Naive B cell (primary cell): ENCODE data around the gene SPHK2. TPM values are rescaled to one million over a fixed set of nuclear protein-coding genes. Genes with fewer than 3 reads are reported as not detected.

Source experiments
- ATAC-seq, 2 donors: fragments of 150-1000 bp; cut with Tn5 transposase; 2 replicates each; pipeline ENCODE4 v1.10.0; 2021; ENCODE audit warnings: low read depth in 2 of 2, mild to moderate bottlenecking in 2 of 2, moderate library complexity in 2 of 2
- DNase-seq: peaks from one replicate; pipeline ENCODE4 v3.0.0; 2022
- H3K27ac Mint-ChIP-seq, 6 donors: one replicate each; pipeline ENCODE4 v1.8.0; 2020 to 2022; ENCODE audit warnings: mild to moderate bottlenecking in 6 of 6, mixed read lengths in 6 of 6, moderate library complexity in 5 of 6, inconsistent platforms in 2 of 6
- H3K27me3 Mint-ChIP-seq, 3 donors: one replicate each; pipeline ENCODE4 v1.8.0; 2021 to 2022; ENCODE audit warnings: mixed read lengths in 3 of 3, mild to moderate bottlenecking in 1 of 3
- H3K36me3 Mint-ChIP-seq, 2 donors: one replicate each; pipeline ENCODE4 v1.8.0; 2020 to 2022; ENCODE audit warnings: mixed read lengths in 2 of 2, inconsistent platforms in 1 of 2, mild to moderate bottlenecking in 1 of 2
- H3K4me1 Mint-ChIP-seq, 3 donors: one replicate each; pipeline ENCODE4 v1.8.0; 2020 to 2022; ENCODE audit warnings: mixed read lengths in 3 of 3, inconsistent platforms in 1 of 3, mild to moderate bottlenecking in 1 of 3, moderate library complexity in 1 of 3
- H3K4me3 Mint-ChIP-seq, 8 donors: one replicate each; pipeline ENCODE4 v1.8.0; 2020 to 2022; ENCODE audit warnings: mild to moderate bottlenecking in 8 of 8, mixed read lengths in 8 of 8, moderate library complexity in 8 of 8, inconsistent platforms in 2 of 8
- H3K9me3 Mint-ChIP-seq, 7 donors: one replicate each; pipeline ENCODE4 v1.8.0; 2020 to 2022; ENCODE audit warnings: mixed read lengths in 7 of 7, mild to moderate bottlenecking in 5 of 7, inconsistent platforms in 2 of 7, moderate library complexity in 1 of 7
- polyA plus RNA-seq, 6 donors: library from polyadenylated mRNA; unstranded; fragments of 300-500 nt; fragmentation: Illumina TruSeq; gene quantifications; one replicate each; pipeline ENCODE4 v1.2.3, GENCODE V29; 2021; ENCODE audit warnings: low read depth in 6 of 6

The SPHK2 gene
- polyA plus RNA-seq, 6 donors from 2014 or later, result 5.6 to 16.5 (median 10.8) TPM

DNA sequence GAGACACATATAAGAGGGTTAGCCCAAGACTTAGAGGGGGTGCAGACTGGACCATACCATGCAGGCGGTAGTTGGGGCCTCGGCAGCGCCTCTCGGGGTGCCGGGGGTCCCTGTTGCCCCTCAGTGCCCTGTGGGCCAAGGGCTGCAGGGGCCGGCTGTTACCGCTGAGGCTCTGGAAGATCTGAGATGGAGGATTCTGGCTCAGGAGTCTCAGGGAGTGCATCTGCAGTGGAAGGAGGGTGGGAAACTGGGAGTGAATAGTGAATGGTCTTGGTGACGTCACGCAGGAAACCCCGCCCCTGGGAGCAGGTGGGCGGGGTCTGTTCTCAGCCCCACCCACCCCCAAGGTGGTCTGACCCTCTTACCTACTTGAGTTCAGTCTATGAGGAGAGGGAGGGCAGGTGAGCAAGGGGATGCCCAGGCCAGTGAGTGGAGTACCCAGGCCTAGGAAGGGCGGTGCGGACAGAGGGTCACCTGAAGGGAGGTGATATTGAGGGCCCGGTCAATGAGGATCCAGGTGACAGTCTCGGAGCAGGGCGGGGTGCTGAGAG, 19.6 kb downstream of the SPHK2 start:
- no peaks in the 10 kb centered on the region for H3K27me3 Mint-ChIP-seq
- no peak for DNase-seq
- peaks cover 0 to 18% of the 10 kb centered on the region in 2 donors for H3K36me3 Mint-ChIP-seq
- H3K4me1 Mint-ChIP-seq, result peaks cover 46 to 63% (median 56%) of the 10 kb centered on the region in 3 donors
- ATAC-seq, result no peak
- peak overlapping the region; percentile 88 to 99 (median 98) for H3K4me3 Mint-ChIP-seq
- H3K9me3 Mint-ChIP-seq, result peaks cover 0 to 7% (median 0%) of the 10 kb centered on the region in 7 donors
- H3K27ac Mint-ChIP-seq, result peak overlapping the region in 5 of 6 donors; percentile 92 to 100 (median 99)

DNA sequence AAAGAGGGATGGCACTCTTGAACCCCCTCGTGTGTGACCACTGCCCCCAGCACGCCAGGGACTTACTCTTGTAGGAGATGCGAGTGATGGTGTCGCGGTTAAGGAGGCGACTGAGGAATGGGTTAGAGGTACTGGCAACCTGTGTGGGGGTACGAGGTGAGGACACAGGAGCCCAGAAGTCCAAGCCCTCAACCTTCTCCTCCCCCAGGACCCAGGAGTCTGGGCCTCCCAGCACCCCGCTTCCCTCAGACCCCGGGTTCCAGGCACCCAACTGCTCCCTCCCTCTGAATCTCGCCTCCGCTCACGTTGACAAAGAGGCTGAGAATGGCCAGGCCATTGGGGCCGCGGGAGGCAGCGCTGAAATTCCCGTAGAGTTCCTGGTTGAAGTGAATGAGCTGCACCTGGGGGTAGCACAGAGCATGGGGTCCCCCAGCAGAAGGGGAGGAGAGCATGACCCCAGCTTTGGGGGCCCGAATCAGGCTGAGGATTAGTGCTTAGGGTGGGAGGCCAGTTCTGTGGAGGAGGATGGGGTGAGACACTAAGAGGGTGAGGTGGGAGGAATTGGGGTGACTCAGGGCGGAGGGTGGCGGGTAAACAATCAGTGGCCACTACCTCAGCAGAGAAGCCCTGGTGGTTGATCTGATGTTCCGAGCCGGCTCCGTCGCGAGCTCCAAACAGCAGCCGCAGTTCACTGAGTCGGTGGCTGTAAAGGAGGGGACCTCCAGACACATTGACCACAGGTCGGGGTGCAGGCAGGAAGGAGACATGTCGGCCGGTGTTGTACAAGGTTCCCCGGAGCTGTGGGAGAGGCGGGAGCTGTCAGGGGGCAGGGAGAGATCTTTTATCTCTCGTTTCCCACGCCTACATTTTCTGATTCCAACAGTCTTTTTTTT, 20.4 kb downstream of the SPHK2 start:
- peaks cover 45 to 62% (median 53%) of the 10 kb centered on the region in 3 donors for H3K4me1 Mint-ChIP-seq

DNA sequence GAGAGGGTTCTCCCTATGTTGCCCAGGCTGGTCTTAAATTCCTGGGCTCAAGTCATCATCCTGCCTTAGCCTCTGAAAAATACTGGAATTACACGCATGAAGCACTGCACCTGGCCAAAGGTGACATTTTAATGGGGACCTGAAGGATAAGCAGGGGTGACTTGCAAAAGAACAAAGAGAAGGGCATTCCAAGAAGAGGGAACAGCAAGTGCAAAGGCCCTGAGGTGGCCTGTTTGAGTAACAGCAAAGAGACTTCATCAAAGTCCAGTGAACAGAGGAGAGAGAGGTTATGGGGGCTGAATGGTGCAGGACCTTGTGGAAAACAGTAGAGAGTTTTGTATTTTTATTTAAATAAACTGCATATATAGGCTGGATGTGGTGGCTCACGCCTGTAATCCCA, 22.5 kb downstream of the SPHK2 start:
- ATAC-seq (no peak), DNase-seq (no peak)
- Mint-ChIP-seq H3K4me1 (peaks cover 48 to 64% (median 60%) of the 10 kb centered on the region in 3 donors), H3K27ac (peak overlapping the region in 2 of 6 donors; percentile 26 to 68), H3K4me3 (peak overlapping the region in 2 of 8 donors; percentile 17 to 49), H3K36me3 (peaks cover 0 to 10% of the 10 kb centered on the region in 2 donors), H3K9me3 (peaks cover 0 to 7% (median 0%) of the 10 kb centered on the region in 7 donors), H3K27me3 (no peaks in the 10 kb centered on the region)

More for the DNA sequence above, 20.4 kb downstream of the SPHK2 start:
- ATAC-seq (no peak), DNase-seq (no peak)
- Mint-ChIP-seq H3K9me3 (peaks cover 0 to 7% (median 0%) of the 10 kb centered on the region in 7 donors), H3K27ac (peak overlapping the region in 5 of 6 donors; percentile 52 to 93 (median 85)), H3K27me3 (no peaks in the 10 kb centered on the region), H3K36me3 (peaks cover 0 to 18% of the 10 kb centered on the region in 2 donors), H3K4me3 (peak overlapping the region; percentile 60 to 99 (median 93))

DNA sequence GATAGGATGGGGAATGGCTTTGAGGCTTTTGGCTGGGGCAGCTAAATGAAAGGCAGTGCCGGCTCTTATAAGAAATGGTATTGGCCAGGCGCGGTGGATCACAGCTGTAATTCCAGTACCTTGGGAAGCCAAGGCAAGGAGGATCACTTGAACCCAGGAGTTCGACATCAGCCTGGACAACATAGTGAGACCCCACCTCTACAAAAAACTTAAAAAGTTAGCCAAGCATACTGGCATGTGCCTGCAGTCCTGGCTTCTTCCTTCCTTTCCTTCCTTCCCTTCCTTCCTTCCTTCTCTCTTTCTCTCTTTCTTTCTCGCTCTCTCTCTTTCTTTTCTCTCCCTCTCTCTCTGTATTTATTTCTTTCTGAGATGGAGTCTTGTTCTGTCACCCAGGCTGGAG, 23.6 kb downstream of the SPHK2 start:
- DNase-seq, result no peak
- Mint-ChIP-seq H3K36me3 (peaks cover 0 to 10% of the 10 kb centered on the region in 2 donors), H3K27ac (peak overlapping the region in 1 of 6 donors; percentile 24), H3K4me3 (peak overlapping the region in 3 of 8 donors; percentile 31 to 60 (median 57)), H3K27me3 (no peaks in the 10 kb centered on the region), H3K9me3 (peaks cover 0 to 7% (median 0%) of the 10 kb centered on the region in 7 donors), H3K4me1 (peaks cover 58 to 74% (median 67%) of the 10 kb centered on the region in 3 donors)
- no peak for ATAC-seq

- no peak for ATAC-seq
- H3K4me1 Mint-ChIP-seq, result peaks cover 59 to 71% (median 61%) of the 10 kb centered on the region in 3 donors
- H3K9me3 Mint-ChIP-seq, result no peaks in the 10 kb centered on the region
- no peak for DNase-seq
- no peaks in the 10 kb centered on the region for H3K36me3 Mint-ChIP-seq
- peak overlapping the region in 6 of 8 donors; percentile 91 to 97 (median 96) for H3K4me3 Mint-ChIP-seq
- H3K27ac Mint-ChIP-seq, result peak overlapping the region in 2 of 6 donors; percentile 70 to 89
- H3K27me3 Mint-ChIP-seq, result no peaks in the 10 kb centered on the region
These were observed 25.0 kb downstream of the SPHK2 start for GRCh38 chr19:48644355-48644754.

- Mint-ChIP-seq H3K27me3 (no peaks in the 10 kb centered on the region), H3K9me3 (no peaks in the 10 kb centered on the region), H3K4me1 (peaks cover 57 to 69% (median 63%) of the 10 kb centered on the region in 3 donors), H3K27ac (peak overlapping the region; percentile 10 to 97 (median 90)), H3K36me3 (no peaks in the 10 kb centered on the region), H3K4me3 (peak overlapping the region; percentile 91 to 98 (median 96))
- DNase-seq (peak; percentile 74), ATAC-seq (peak; percentile 48 to 57)
These were observed 25.7 kb downstream of the SPHK2 start for GRCh38 chr19:48644839-48645619.

GRCh38 chr19:48645620-48646000, 26.3 kb downstream of the SPHK2 start:
- DNase-seq, result no peak
- Mint-ChIP-seq H3K4me1 (peaks cover 56 to 67% (median 65%) of the 10 kb centered on the region in 3 donors), H3K4me3 (peak overlapping the region; percentile 91 to 98 (median 96)), H3K9me3 (no peaks in the 10 kb centered on the region), H3K36me3 (no peaks in the 10 kb centered on the region), H3K27ac (peak overlapping the region; percentile 81 to 98 (median 94)), H3K27me3 (no peaks in the 10 kb centered on the region)
- ATAC-seq, result no peak

DNA sequence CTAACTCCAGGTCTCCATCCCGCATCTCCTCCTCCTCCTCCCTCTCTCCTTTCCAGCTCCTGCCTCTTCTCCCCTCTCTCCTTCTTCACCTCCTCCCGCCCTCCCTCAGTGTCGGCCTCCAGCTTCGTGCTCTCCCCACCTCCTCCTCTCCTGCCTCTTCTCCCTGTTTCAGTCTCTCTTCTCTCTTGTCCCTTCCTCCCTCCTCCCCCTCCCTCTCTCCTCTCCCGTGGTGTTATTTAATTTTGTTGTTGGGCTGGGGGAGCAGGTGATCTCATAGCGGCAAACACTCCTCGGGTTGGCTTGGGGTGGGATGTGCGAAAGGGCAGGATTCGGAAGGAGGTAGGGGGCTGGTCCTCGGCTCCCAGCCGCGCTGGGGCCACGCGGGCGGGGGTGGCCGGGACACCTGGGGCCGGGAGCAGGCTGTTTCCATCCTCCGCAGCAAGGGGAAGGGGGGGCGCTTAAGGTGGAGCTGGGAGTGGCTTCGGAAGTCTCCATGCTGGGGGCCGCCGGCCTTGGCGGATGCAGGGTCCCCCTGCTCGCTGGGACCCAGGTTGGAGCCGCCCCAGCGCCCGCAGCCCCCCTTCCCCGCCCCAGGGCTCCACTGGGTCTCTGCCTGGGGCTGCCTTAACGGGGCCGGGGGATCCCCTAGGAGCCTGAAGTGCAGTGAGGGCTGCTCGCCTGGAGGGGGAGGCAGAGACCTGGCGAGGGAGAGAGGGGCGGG, 26.9 kb downstream of the SPHK2 start, which contains the start of gene CA11:
CA11 (minus strand) TSS at position 187 of the 721 bp plus-strand sequence. CDS start 555 bp downstream, outside the sequence.
- Mint-ChIP-seq H3K4me3 (peak within 1 kb of the TSS; percentile 91 to 98 (median 96)), H3K4me1 (peaks cover 56 to 64% (median 64%) of the 10 kb centered on the region in 3 donors), H3K36me3 (no peaks in the 10 kb centered on the region), H3K27me3 (no peaks in the 10 kb centered on the region), H3K27ac (peak within 1 kb of the TSS; percentile 83 to 98 (median 94)), H3K9me3 (no peaks in the 10 kb centered on the region)
- DNase-seq, result peak; percentile 91
- peak; percentile 71 to 79 for ATAC-seq

DNA sequence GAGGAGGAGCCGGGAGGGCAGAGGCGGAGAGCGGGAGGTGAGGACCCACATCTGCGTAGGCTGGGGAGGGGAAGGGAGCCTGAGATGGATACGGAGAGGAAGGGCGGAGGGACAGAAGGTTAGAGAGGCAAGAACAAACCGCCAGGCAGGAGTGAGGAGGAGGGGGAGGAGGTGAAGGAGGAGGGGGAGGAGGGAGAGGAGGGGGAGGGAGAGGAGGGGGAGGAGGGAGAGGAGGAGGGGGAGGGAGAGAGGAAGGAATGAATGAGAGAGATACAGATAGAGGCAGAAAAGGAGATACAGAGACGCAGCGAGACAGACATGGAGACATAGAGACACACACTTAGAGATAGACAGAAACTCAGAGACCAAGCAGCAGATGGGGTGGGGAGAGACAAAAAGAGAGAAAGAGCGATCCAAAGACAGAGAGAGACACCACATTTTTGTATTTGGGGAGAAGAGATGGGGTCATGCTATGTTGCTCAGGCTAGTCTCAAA, 27.5 kb downstream of the SPHK2 start:
- H3K36me3 Mint-ChIP-seq, result no peaks in the 10 kb centered on the region
- DNase-seq (no peak), ATAC-seq (no peak)
- no peaks in the 10 kb centered on the region for H3K9me3 Mint-ChIP-seq
- peak overlapping the region; percentile 22 to 98 (median 94) for H3K4me3 Mint-ChIP-seq
- peak overlapping the region in 5 of 6 donors; percentile 40 to 89 (median 74) for H3K27ac Mint-ChIP-seq
- peaks cover 52 to 66% (median 58%) of the 10 kb centered on the region in 3 donors for H3K4me1 Mint-ChIP-seq
- H3K27me3 Mint-ChIP-seq, result no peaks in the 10 kb centered on the region

GRCh38 chr19:48648134-48648533, 28.8 kb downstream of the SPHK2 start:
- peak overlapping the region; percentile 64 to 90 (median 82) for H3K27ac Mint-ChIP-seq
- ATAC-seq (no peak), DNase-seq (no peak)
- H3K9me3 Mint-ChIP-seq, result no peaks in the 10 kb centered on the region
- no peaks in the 10 kb centered on the region for H3K27me3 Mint-ChIP-seq
- H3K36me3 Mint-ChIP-seq, result no peaks in the 10 kb centered on the region
- peak overlapping the region in 7 of 8 donors; percentile 35 to 90 (median 67) for H3K4me3 Mint-ChIP-seq
- H3K4me1 Mint-ChIP-seq, result peaks cover 50 to 74% (median 53%) of the 10 kb centered on the region in 3 donors

GRCh38 chr19:48650974-48651682, 31.8 kb downstream of the SPHK2 start:
- Mint-ChIP-seq H3K27ac (peak overlapping the region in 4 of 6 donors; percentile 54 to 89 (median 63)), H3K36me3 (no peaks in the 10 kb centered on the region), H3K9me3 (no peaks in the 10 kb centered on the region), H3K4me3 (peak overlapping the region in 2 of 8 donors; percentile 27 to 51), H3K4me1 (peaks cover 39 to 59% (median 44%) of the 10 kb centered on the region in 3 donors), H3K27me3 (no peaks in the 10 kb centered on the region)
- ATAC-seq (no peak), DNase-seq (no peak)

DNA sequence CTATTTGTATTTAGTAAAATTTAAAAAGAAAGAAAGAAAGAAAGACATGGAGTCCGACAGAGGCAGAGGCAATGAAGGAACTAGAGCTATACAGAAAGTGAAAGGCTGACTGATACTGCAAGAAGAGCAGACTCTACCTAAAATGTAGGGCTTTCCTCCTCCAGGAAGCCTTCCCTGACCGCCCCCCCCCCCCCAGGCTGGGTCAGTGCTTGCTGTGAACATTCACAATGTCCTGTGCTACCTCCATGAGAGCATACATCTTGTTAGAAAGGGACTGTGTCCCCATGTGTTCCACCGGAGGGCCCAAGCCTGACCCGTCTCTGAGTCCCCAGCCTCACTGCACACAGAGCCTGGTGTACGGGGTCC, 32.4 kb downstream of the SPHK2 start:
- H3K27me3 Mint-ChIP-seq, result no peaks in the 10 kb centered on the region
- DNase-seq (no peak), ATAC-seq (no peak)
- no peaks in the 10 kb centered on the region for H3K9me3 Mint-ChIP-seq
- peak overlapping the region in 2 of 6 donors; percentile 12 to 89 for H3K27ac Mint-ChIP-seq
- no peaks in the 10 kb centered on the region for H3K36me3 Mint-ChIP-seq
- H3K4me1 Mint-ChIP-seq, result peaks cover 38 to 57% (median 38%) of the 10 kb centered on the region in 3 donors
- H3K4me3 Mint-ChIP-seq, result no peak overlapping the region
